Embryonic facial prominence (tissue), 1 donor: ENCODE results near the gene ISOC2.
"Not testable (repeated sequence)": the region's sequence is repeated elsewhere in the genome, so short reads cannot be mapped to it uniquely, and the experiment has no call there.

Experiments used
- DNase-seq: peaks from one replicate; pipeline ENCODE4 v3.0.0-alpha.2; 2016; ENCODE audit errors: extremely low spot score

Gene ISOC2

GRCh38 chr19:55457683-55458457, 3.6 kb downstream of the ISOC2 start:
- no peak for DNase-seq

- DNase-seq, result no peak
Measured at GRCh38 chr19:55456347-55456746, 5.1 kb downstream of the ISOC2 start.

- no peak for DNase-seq
Measured at GRCh38 chr19:55455576-55456235, 5.7 kb downstream of the ISOC2 start.

GRCh38 chr19:55454787-55455243, 6.6 kb downstream of the ISOC2 start:
- DNase-seq, result no peak

- DNase-seq, result no peak
Measured at GRCh38 chr19:55453511-55454260, 7.8 kb downstream of the ISOC2 start.

GRCh38 chr19:55452749-55453346, 8.6 kb downstream of the ISOC2 start:
- DNase-seq, result peak; percentile 80

- DNase-seq, result peak; percentile 73
Measured at GRCh38 chr19:55451965-55452748, 9.3 kb downstream of the ISOC2 start.

- no peak for DNase-seq
Measured at GRCh38 chr19:55451163-55451964, 10.1 kb downstream of the ISOC2 start.

- no peak for DNase-seq
Measured at GRCh38 chr19:55449469-55449868, 12.0 kb downstream of the ISOC2 start.

- not testable (repeated sequence) for DNase-seq
Measured at GRCh38 chr19:55448175-55448490, 13.3 kb downstream of the ISOC2 start.

- DNase-seq, result no peak
Measured at GRCh38 chr19:55447421-55448174, 13.8 kb downstream of the ISOC2 start.

- DNase-seq, result no peak
Measured at GRCh38 chr19:55446060-55446459, 15.4 kb downstream of the ISOC2 start.

- no peak for DNase-seq
Measured at GRCh38 chr19:55444646-55445045, 16.8 kb downstream of the ISOC2 start.

- no peak for DNase-seq
Measured at GRCh38 chr19:55443824-55444480, 17.5 kb downstream of the ISOC2 start.

- DNase-seq, result no peak
Measured at GRCh38 chr19:55443045-55443823, 18.2 kb downstream of the ISOC2 start, which contains the start of gene SHISA7. SHISA7 (minus strand) TSS chr19:55443300; CDS start chr19:55442863, 437 bp downstream.

GRCh38 chr19:55442372-55442961, 19.0 kb downstream of the ISOC2 start:
- DNase-seq, result no peak

- DNase-seq, result no peak
Measured at GRCh38 chr19:55441692-55442321, 19.6 kb downstream of the ISOC2 start.

GRCh38 chr19:55441319-55441691, 20.1 kb downstream of the ISOC2 start:
- DNase-seq, result no peak
